Right lobe of liver (tissue), 4 donors: Measurements from ENCODE around the gene NKAIN2.

Source experiments
- CTCF ChIP-seq, 4 donors: fragments of 200-600 bp in 3 of 4; fragments of 450-650 bp in 1 of 4; IDR thresholded peaks; one replicate each; pipeline versions ENCODE4 v1.5.1 to v1.8.0; 2016 to 2022; ENCODE audit warnings: antibody characterized with exemption in 4 of 4, mild to moderate bottlenecking in 2 of 4
- POLR2A ChIP-seq: fragments of 450-650 bp; IDR thresholded peaks from one replicate; pipeline ENCODE4 v1.6.1; 2017; ENCODE audit warnings: antibody characterized with exemption, mild to moderate bottlenecking
- donor health status: DM: no; HTN: no; CAD: no.
- donor health status: DM: no; HTN: no; CAD: no.
- donor health status: DM: no; HTN: yes; CAD: no.

- TF ChIP-seq CTCF (IDR thresholded peaks at IDR 0.05) (no peak), POLR2A (no peak)
These were observed 836.8 kb downstream of the NKAIN2 start for GRCh38 chr6:124640432-124640831.
